Fibroblast of skin of right quadriceps (primary cell): ENCODE data around the gene TBCK.
"Not testable (repeated sequence)": the region's sequence is repeated elsewhere in the genome, so short reads cannot be mapped to it uniquely, and the experiment has no call there.

ENCODE experiments used
- DNase-seq: peaks from one replicate; pipeline ENCODE4 v3.0.0-alpha.2; 2013

TBCK gene

GRCh38 chr4:106321168-106321567 lies 5.2 kb upstream of the TBCK start:
- not testable (repeated sequence) for DNase-seq

- DNase-seq, result no peak
Observed at GRCh38 chr4:106320235-106320634, 4.2 kb upstream of the TBCK start.

GRCh38 chr4:106318511-106318910 lies 2.5 kb upstream of the TBCK start:
- no peak for DNase-seq

GRCh38 chr4:106317815-106318214 lies 1.8 kb upstream of the TBCK start:
- DNase-seq, result no peak

GRCh38 chr4:106316773-106317409 lies 882 bp upstream of the TBCK start:
- no peak for DNase-seq

GRCh38 chr4:106315476-106315967 lies 487 bp downstream of the TBCK start:
- DNase-seq, result peak; percentile 44

- DNase-seq, result no peak
Observed at GRCh38 chr4:106314960-106315359, 1.0 kb downstream of the TBCK start.

GRCh38 chr4:106312997-106313522 lies 2.9 kb downstream of the TBCK start:
- DNase-seq, result no peak

- DNase-seq, result peak; percentile 78
Observed at GRCh38 chr4:106312377-106312776, 3.6 kb downstream of the TBCK start.

GRCh38 chr4:106306561-106306960 lies 9.4 kb downstream of the TBCK start:
- DNase-seq, result no peak

GRCh38 chr4:106305435-106306055 lies 10.5 kb downstream of the TBCK start:
- DNase-seq, result no peak

- no peak for DNase-seq
Observed at GRCh38 chr4:106304632-106305031, 11.4 kb downstream of the TBCK start.

- no peak for DNase-seq
Observed at GRCh38 chr4:106303548-106304281, 12.3 kb downstream of the TBCK start.

GRCh38 chr4:106302062-106302438 lies 14.0 kb downstream of the TBCK start:
- no peak for DNase-seq

GRCh38 chr4:106301393-106302061 lies 14.5 kb downstream of the TBCK start:
- DNase-seq, result peak; percentile 29

- no peak for DNase-seq
Observed at GRCh38 chr4:106299977-106300376, 16.0 kb downstream of the TBCK start.

GRCh38 chr4:106297245-106298035 lies 18.6 kb downstream of the TBCK start:
- no peak for DNase-seq

- DNase-seq, result no peak
Observed at GRCh38 chr4:106294062-106294461, 21.9 kb downstream of the TBCK start.

- no peak for DNase-seq
Observed at GRCh38 chr4:106291678-106292077, 24.3 kb downstream of the TBCK start.

GRCh38 chr4:106289737-106290136 lies 26.3 kb downstream of the TBCK start:
- DNase-seq, result no peak

GRCh38 chr4:106287353-106287969 lies 28.5 kb downstream of the TBCK start:
- peak; percentile 90 for DNase-seq

- DNase-seq, result no peak
Observed at GRCh38 chr4:106286611-106287010, 29.4 kb downstream of the TBCK start.
